GM06990 (cell line): ENCODE results near the gene TMEM39A.
A peak's percentile ranks its signal among the peaks of the same experiment; 100 is the strongest.

Experiments
- DNase-seq: peaks from one replicate; pipeline ENCODE4 v3.0.0-alpha.2; 2011; ENCODE audit not compliant: insufficient read length; ENCODE audit errors: extremely low read depth
- H3K27me3 ChIP-seq: replicated peaks from 2 replicates; pipeline ENCODE4 v1.6.0; 2011; ENCODE audit warnings: low read length; ENCODE audit not compliant: control insufficient read depth, insufficient read depth
- H3K36me3 ChIP-seq: 2 replicates; pipeline ENCODE4 v1.5.1; 2011; ENCODE audit warnings: low read length; ENCODE audit not compliant: control insufficient read depth, insufficient read depth
- H3K4me3 ChIP-seq: replicated peaks from 2 replicates; pipeline ENCODE4 v1.5.1; 2011; ENCODE audit warnings: low read depth, mild to moderate bottlenecking, control low read depth, low read length
- CTCF ChIP-seq: IDR thresholded peaks from 2 replicates; pipeline ENCODE4 v1.5.1; 2011; ENCODE audit warnings: low read length, control low read depth, mild to moderate bottlenecking, inconsistent platforms; ENCODE audit not compliant: insufficient read depth, poor library complexity, severe bottlenecking

Gene TMEM39A

DNA sequence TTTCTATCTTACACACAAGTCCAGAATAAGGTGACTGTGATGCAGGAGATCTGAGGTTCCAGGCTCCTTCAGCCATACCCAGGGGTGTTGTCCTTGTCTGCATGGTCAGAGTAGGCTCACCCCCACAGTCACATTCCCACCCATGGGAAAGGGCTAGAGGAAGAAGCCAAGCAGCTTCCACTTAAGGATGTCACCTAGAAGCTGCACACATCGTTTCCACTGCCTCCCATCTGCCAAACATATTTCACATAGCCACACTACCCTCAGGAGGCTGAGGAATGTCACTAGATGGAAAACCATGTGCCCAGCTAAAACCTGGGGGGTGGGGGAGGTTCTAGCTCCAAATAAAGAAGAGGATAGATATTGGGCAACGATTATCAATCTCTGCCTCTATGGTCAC, 58.1 kb downstream of the TMEM39A start:
- no peak for TF ChIP-seq CTCF
- DNase-seq = no peak
- Histone ChIP-seq H3K27me3 (no peaks in the 10 kb centered on the region), H3K36me3 (peaks cover 7% of the 10 kb centered on the region), H3K4me3 (no peak overlapping the region)

DNA sequence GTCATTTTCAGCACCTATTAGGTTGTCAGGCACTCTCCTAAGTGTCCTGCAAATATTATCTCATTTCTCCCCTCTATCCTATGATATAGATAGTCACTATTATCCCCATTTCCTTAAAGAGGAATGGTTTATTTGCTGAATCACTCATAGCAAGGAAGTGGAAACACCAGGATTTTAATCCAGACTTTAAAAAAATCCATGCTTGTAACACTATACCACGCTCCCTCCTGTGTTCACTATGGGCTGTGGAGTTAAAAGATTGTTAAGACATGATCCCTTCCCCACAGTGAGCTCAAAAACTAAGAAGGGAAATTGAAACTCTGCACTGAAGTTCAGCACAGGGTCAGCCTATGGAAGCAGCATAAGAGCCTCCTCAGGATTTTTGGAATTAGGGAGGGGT, 60.2 kb downstream of the TMEM39A start:
- DNase-seq = no peak
- Histone ChIP-seq H3K36me3 (peaks cover 10% of the 10 kb centered on the region), H3K27me3 (no peaks in the 10 kb centered on the region), H3K4me3 (no peak overlapping the region; the same call in 1 of the 2 replicates)
- no peak for TF ChIP-seq CTCF

GRCh38 chr3:119402791-119403190, 60.6 kb downstream of the TMEM39A start:
- no peak for TF ChIP-seq CTCF
- Histone ChIP-seq H3K27me3 (no peaks in the 10 kb centered on the region), H3K36me3 (peaks cover 10% of the 10 kb centered on the region), H3K4me3 (peak overlapping the region; percentile 8; the same call in 1 of the 2 replicates)
- no peak for DNase-seq

- TF ChIP-seq CTCF = no peak
- DNase-seq = peak; percentile 13
- Histone ChIP-seq H3K36me3 (peaks cover 12% of the 10 kb centered on the region), H3K4me3 (peak overlapping the region; percentile 48), H3K27me3 (no peaks in the 10 kb centered on the region)
Measured at GRCh38 chr3:119401503-119402440, 61.6 kb downstream of the TMEM39A start.

DNA sequence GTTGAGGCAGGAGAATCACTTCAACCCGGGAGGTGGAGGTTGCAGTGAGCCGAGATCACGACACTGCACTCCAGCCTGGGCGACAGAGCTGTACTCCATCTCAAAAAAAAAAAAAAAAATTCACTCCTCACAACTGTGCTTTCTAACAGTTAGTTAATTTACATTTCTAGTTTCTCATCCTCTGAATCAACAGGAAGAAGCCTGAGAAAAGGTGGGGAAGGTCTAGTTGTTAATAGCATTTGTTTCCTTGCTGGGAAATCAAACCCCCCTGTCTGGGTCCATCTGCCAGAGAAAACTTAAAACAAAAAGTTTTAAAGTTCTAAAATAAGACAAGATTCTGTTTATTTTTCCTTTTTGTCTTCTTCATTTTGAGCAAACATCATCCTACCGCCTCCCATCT, 62.3 kb downstream of the TMEM39A start:
- H3K36me3 ChIP-seq = peaks cover 12% of the 10 kb centered on the region
- no peaks in the 10 kb centered on the region for H3K27me3 ChIP-seq
- peak; percentile 31 for DNase-seq
- no peak overlapping the region for H3K4me3 ChIP-seq
- no peak for TF ChIP-seq CTCF
